ENCODE results near the gene ULK4.

The ULK4 gene

GRCh38 chr3:41629072-41629471, 332.8 kb downstream of the ULK4 start:
- TF ChIP-seq, protein P1, sequence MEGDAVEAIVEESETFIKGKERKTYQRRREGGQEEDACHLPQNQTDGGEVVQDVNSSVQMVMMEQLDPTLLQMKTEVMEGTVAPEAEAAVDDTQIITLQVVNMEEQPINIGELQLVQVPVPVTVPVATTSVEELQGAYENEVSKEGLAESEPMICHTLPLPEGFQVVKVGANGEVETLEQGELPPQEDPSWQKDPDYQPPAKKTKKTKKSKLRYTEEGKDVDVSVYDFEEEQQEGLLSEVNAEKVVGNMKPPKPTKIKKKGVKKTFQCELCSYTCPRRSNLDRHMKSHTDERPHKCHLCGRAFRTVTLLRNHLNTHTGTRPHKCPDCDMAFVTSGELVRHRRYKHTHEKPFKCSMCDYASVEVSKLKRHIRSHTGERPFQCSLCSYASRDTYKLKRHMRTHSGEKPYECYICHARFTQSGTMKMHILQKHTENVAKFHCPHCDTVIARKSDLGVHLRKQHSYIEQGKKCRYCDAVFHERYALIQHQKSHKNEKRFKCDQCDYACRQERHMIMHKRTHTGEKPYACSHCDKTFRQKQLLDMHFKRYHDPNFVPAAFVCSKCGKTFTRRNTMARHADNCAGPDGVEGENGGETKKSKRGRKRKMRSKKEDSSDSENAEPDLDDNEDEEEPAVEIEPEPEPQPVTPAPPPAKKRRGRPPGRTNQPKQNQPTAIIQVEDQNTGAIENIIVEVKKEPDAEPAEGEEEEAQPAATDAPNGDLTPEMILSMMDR (IDR thresholded peaks at IDR 0.05): no peak

GRCh38 chr3:41627477-41628087, 334.3 kb downstream of the ULK4 start:
- TF ChIP-seq, protein P1 (IDR thresholded peaks at IDR 0.05): no peak

DNA sequence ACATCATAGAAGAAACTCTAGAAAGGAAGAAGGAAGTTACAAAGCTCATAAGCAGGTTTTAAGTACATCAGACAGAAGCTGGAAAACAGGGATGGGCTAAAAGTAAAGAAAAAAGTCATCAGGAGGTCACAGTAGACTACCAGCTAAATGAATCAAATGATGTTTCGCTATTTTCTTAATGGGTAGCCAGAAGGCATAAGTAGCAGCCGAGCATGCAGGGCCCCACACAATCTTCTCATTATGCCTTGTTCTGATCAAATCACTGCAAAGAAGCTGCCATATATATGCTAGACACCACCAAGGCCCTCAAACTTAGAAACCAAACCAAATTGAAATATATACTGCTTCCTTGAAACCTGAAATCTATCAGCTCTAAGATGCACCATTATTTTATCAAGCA, 349.1 kb downstream of the ULK4 start:
- TF ChIP-seq, protein P1 (IDR thresholded peaks at IDR 0.05): no peak

GRCh38 chr3:41611008-41611407, 350.9 kb downstream of the ULK4 start:
- TF ChIP-seq, protein P1 (IDR thresholded peaks at IDR 0.05): no peak

- TF ChIP-seq, protein P1 (IDR thresholded peaks at IDR 0.05): no peak
Observed at GRCh38 chr3:41608347-41608746, 353.6 kb downstream of the ULK4 start.

- TF ChIP-seq, protein P1 (IDR thresholded peaks at IDR 0.05): no peak
Observed at GRCh38 chr3:41603807-41604206, 358.1 kb downstream of the ULK4 start.

DNA sequence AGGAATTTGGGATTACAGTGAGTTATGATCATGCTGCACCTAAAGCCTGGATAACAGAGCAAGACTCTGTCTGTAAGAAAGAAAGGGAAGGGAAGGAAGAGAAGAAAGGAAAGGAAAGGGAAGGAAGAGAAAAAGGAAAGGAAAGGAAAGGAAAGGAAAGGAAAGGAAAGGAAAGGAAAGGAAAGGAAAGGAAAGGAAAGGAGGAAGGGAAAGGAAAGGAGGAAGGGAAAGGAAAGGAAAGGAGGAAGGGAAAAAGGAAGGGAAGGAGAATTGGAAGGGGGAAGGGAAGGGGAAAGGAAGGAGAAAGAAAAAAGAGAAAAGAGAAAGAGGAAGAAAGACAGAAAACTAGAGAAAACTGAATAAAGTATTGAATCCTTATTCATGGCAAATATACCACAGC, 359.8 kb downstream of the ULK4 start:
- TF ChIP-seq, protein P1 (IDR thresholded peaks at IDR 0.05): no peak
